SU-DHL-6 (cell line): Measurements from ENCODE around the gene CARMIL3.
"Not testable (repeated sequence)": the region's sequence is repeated elsewhere in the genome, so short reads cannot be mapped to it uniquely, and the experiment has no call there.

ENCODE experiments used
- CTCF ChIP-seq: fragments of 200-600 bp; sonication (generic); IDR thresholded peaks from one replicate; pipeline ENCODE4 v1.5.1; 2017; ENCODE audit warnings: antibody characterized with exemption, mild to moderate bottlenecking, low read length, moderate library complexity; ENCODE audit not compliant: insufficient read depth, poor library complexity, severe bottlenecking
- EZH2phosphoT487 ChIP-seq: fragments of 200-600 bp; sonication (generic), shearing (Covaris generic); conservative IDR thresholded peaks from 2 replicates; pipeline ENCODE4 v1.6.1; 2018; ENCODE audit warnings: mild to moderate bottlenecking, antibody characterized with exemption, low read length, moderate library complexity, mixed read lengths

GRCh38 chr14:24024939-24025418, 26.8 kb upstream of the CARMIL3 start:
- TF ChIP-seq CTCF, EZH2phosphoT487: not testable (repeated sequence)
